GM19193 (cell line): ENCODE data around the gene ATXN7L3B.
A peak's percentile ranks its signal among the peaks of the same experiment; 100 is the strongest.

Experiments
- POLR2A ChIP-seq: IDR thresholded peaks from 4 replicates; pipeline ENCODE4 v1.6.1; 2011; ENCODE audit not compliant: insufficient read depth, insufficient read length; ENCODE audit errors: extremely low read depth

ATXN7L3B gene

GRCh38 chr12:74537707-74538385 lies at the start of gene ATXN7L3B:
TSS of gene ATXN7L3B (plus strand) at chr12:74537835. CDS start at chr12:74538113, 278 bp downstream.
- TF ChIP-seq POLR2A: peak; percentile 87

GRCh38 chr12:74488134-74488533 lies 49.5 kb upstream of the ATXN7L3B start:
- no peak for TF ChIP-seq POLR2A

- TF ChIP-seq POLR2A: no peak
Measured at GRCh38 chr12:74489543-74489942, 48.1 kb upstream of the ATXN7L3B start.

GRCh38 chr12:74490390-74491064 lies 47.1 kb upstream of the ATXN7L3B start:
- TF ChIP-seq POLR2A: no peak

- no peak for TF ChIP-seq POLR2A
Measured at GRCh38 chr12:74491374-74491773, 46.3 kb upstream of the ATXN7L3B start.

GRCh38 chr12:74499192-74499591 lies 38.4 kb upstream of the ATXN7L3B start:
- TF ChIP-seq POLR2A: no peak

GRCh38 chr12:74509886-74510285 lies 27.7 kb upstream of the ATXN7L3B start:
- no peak for TF ChIP-seq POLR2A

- TF ChIP-seq POLR2A: no peak
Measured at GRCh38 chr12:74514098-74514872, 23.4 kb upstream of the ATXN7L3B start.

- no peak for TF ChIP-seq POLR2A
Measured at GRCh38 chr12:74515849-74516248, 21.8 kb upstream of the ATXN7L3B start.

- TF ChIP-seq POLR2A: no peak
Measured at GRCh38 chr12:74526535-74526934, 11.1 kb upstream of the ATXN7L3B start.

- no peak for TF ChIP-seq POLR2A
Measured at GRCh38 chr12:74527491-74527890, 10.1 kb upstream of the ATXN7L3B start.

GRCh38 chr12:74530676-74531075 lies 7.0 kb upstream of the ATXN7L3B start:
- no peak for TF ChIP-seq POLR2A

- TF ChIP-seq POLR2A: no peak
Measured at GRCh38 chr12:74535536-74535935, 2.1 kb upstream of the ATXN7L3B start.

GRCh38 chr12:74537126-74537706 lies 419 bp upstream of the ATXN7L3B start:
- TF ChIP-seq POLR2A: no peak

- no peak for TF ChIP-seq POLR2A
Measured at GRCh38 chr12:74538491-74539258, 1.0 kb downstream of the ATXN7L3B start.

- no peak for TF ChIP-seq POLR2A
Measured at GRCh38 chr12:74539261-74539660, 1.6 kb downstream of the ATXN7L3B start.
